Panc1 (cell line): ENCODE results near the gene KLRC4.

ENCODE experiments used
- POLR2AphosphoS5 ChIP-seq: IDR thresholded peaks from 2 replicates; pipeline ENCODE4 v1.6.1; 2012; ENCODE audit warnings: mild to moderate bottlenecking, low read depth, low read length, moderate library complexity
- TCF7L2 ChIP-seq: IDR thresholded peaks from 2 replicates; pipeline ENCODE4 v1.6.1; 2011; ENCODE audit warnings: mild to moderate bottlenecking, low read depth, low read length, inconsistent platforms
- TF ChIP-seq, protein P1 (sequence below): fragments of 450-650 bp; IDR thresholded peaks from 2 replicates; pipeline ENCODE4 v1.5.1; 2017; ENCODE audit warnings: mild to moderate bottlenecking

DNA sequence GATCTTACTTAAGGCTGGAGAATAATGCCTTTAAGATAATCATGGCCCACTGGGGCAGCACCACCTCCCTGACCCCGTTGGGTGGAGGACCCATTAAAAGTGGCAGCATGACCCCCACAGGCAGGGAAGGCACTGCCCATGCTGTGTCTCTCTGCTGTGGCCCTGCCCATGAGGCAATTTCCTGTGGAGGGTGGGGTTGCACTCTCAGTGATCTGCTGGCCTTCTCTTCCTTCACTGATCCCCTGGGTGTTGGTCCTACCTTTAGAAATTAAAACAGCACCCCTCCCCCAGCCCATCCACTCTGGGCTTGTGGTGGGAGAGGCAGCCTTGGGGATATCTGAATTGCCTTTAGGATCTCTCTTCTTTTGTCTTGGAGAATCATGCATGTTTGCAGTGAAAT is 37.0 kb downstream of the KLRC4 start:
- TF ChIP-seq POLR2AphosphoS5 (no peak), TCF7L2 (no peak)
- TF ChIP-seq, protein P1, sequence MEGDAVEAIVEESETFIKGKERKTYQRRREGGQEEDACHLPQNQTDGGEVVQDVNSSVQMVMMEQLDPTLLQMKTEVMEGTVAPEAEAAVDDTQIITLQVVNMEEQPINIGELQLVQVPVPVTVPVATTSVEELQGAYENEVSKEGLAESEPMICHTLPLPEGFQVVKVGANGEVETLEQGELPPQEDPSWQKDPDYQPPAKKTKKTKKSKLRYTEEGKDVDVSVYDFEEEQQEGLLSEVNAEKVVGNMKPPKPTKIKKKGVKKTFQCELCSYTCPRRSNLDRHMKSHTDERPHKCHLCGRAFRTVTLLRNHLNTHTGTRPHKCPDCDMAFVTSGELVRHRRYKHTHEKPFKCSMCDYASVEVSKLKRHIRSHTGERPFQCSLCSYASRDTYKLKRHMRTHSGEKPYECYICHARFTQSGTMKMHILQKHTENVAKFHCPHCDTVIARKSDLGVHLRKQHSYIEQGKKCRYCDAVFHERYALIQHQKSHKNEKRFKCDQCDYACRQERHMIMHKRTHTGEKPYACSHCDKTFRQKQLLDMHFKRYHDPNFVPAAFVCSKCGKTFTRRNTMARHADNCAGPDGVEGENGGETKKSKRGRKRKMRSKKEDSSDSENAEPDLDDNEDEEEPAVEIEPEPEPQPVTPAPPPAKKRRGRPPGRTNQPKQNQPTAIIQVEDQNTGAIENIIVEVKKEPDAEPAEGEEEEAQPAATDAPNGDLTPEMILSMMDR: no peak
